ENCODE data around the gene TNNT3.
"Not testable (repeated sequence)": the region's sequence is repeated elsewhere in the genome, so short reads cannot be mapped to it uniquely, and the experiment has no call there.

The TNNT3 gene

DNA sequence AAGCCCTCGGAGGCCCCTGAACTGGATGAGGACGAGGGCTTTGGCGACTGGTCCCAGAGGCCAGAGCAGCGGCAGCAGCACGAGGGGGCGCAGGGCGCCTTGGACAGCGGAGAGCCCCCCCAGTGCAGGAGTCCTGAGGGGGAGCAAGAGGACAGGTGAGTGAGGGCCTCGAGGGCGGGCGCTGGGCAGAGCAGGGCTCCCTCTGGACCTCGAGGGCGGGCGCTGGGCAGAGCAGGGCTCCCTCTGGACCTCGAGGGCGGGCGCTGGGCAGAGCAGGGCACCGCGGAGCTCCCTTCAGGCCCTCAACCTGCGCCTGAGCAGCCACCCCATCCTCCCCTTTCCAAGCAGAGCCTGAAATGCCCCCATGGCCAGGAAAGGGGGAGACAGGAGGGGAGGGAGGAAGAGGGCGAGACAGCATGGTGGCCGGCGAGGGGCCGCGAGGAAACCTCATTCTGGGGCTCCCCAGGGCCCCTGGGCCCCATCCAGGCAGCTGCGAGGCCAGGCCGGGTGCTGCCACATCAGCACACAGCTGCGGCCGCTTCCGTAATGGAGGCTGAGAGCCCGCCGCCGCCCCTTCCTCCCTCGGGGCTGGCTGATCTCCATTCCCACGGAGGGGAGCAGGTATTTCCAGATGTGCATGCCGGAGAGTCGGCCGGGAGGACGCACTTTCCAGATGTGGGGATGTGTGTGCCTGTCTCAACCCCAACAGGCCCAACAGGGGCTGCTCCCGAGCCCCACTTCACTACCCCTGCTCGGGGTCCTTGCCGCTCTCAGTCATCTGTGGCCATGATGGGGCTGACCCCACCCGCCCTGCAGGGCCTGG, 37.9 kb upstream of the TNNT3 start:
- in situ Hi-C loops (cut with HindIII; ENCODE audit: low pct_ligation_motif_present, low sequenced_read_pairs): no loop called here
- H3K4me3 ChIP-seq (ENCODE audit: low read depth, low read length): no peak overlapping the region
- no peaks in the 10 kb centered on the region for H3K27me3 ChIP-seq (replicated peaks)
- no peaks in the 10 kb centered on the region for H3K36me3 ChIP-seq (replicated peaks)
- TF ChIP-seq, protein P1, sequence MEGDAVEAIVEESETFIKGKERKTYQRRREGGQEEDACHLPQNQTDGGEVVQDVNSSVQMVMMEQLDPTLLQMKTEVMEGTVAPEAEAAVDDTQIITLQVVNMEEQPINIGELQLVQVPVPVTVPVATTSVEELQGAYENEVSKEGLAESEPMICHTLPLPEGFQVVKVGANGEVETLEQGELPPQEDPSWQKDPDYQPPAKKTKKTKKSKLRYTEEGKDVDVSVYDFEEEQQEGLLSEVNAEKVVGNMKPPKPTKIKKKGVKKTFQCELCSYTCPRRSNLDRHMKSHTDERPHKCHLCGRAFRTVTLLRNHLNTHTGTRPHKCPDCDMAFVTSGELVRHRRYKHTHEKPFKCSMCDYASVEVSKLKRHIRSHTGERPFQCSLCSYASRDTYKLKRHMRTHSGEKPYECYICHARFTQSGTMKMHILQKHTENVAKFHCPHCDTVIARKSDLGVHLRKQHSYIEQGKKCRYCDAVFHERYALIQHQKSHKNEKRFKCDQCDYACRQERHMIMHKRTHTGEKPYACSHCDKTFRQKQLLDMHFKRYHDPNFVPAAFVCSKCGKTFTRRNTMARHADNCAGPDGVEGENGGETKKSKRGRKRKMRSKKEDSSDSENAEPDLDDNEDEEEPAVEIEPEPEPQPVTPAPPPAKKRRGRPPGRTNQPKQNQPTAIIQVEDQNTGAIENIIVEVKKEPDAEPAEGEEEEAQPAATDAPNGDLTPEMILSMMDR (IDR thresholded peaks at IDR 0.05; ENCODE audit: low read depth, low read length, missing control alignments): no peak
- no peak for DNase-seq
- H3K27ac ChIP-seq: no peak overlapping the region

DNA sequence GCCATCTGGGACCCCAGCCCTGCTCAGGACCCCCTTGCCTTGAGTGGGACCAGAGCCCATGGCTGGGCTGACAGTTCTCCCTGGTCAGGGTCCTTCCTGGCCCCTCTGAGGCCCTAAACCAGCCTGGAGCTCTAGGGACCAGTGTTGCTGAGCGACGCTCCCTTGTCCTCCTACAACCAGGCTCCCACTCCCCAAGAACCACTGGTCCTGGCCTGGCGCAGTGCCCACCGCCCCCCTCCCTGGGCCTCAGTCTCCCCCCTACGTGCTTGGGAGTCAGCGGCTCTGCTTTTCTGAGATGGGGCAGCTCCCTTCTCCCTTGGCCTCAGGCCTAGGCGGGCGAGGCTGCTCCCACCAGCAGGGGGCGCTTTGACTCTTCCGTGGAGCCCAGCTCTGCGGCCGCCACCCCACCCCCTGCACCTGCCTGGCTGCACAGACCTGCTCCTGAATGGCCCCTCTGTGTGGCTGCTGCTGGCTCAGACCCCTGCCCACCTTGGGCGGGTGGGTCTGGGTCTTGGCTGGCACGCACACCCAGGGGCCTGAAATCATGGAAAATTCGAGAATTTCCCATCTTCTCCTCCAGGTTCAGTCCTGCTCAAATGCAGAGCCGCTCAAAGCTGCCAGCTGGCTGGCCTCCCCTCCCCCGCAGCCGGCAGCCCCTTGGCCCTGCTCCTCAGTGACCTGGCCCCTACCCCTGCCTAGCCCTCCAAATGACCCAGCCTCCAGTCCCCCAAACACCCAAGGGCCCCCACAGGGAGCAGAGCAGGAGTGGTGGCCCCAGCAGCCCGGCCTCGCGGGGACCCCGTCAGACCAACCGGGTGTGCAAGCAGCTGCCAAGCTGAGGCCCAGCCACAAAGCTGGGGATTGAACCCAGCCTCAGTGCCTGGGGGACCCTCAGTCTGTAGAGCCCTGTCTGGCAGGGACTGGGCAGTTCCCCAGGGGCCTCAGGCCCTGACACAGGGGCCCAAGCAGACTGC, 37.0 kb upstream of the TNNT3 start:
- no peaks in the 10 kb centered on the region for H3K36me3 ChIP-seq (replicated peaks)
- H3K4me3 ChIP-seq (ENCODE audit: low read depth, low read length): no peak overlapping the region
- TF ChIP-seq, protein P1 (IDR thresholded peaks at IDR 0.05; ENCODE audit: low read depth, low read length, missing control alignments): peak; percentile 96
- H3K27me3 ChIP-seq (replicated peaks): no peaks in the 10 kb centered on the region
- DNase-seq: peak; percentile 41
- in situ Hi-C loops (cut with HindIII; ENCODE audit: low pct_ligation_motif_present, low sequenced_read_pairs): no loop called here
- no peak overlapping the region for H3K27ac ChIP-seq

- TF ChIP-seq, protein P1 (IDR thresholded peaks at IDR 0.05; ENCODE audit: low read depth, low read length, missing control alignments): no peak
- H3K36me3 ChIP-seq (replicated peaks): no peaks in the 10 kb centered on the region
- no peak overlapping the region for H3K27ac ChIP-seq
- in situ Hi-C loops (cut with HindIII; ENCODE audit: low pct_ligation_motif_present, low sequenced_read_pairs): no loop called here
- H3K4me3 ChIP-seq (ENCODE audit: low read depth, low read length): no peak overlapping the region
- H3K27me3 ChIP-seq (replicated peaks): no peaks in the 10 kb centered on the region
- no peak for DNase-seq
Observed at GRCh38 chr11:1883346-1884302, 35.9 kb upstream of the TNNT3 start.

DNA sequence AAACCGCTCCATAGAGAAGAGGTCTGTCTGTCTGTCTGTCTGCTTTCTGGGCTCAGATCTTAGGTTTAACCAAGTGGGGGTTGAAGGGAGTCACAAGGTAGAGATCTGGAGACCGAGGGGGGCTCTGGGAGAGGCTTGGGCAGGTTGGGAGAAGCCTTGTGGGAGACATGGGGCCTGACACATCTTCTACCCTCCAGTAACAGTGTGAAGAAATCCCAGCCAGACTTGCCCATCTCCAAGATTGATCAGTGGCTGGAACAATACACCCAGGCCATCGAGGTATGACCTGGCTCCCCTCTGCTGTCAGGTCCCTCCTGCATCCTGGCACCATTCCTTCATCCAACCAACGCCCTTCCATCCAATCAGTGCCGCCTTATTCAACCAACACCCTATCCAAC, 35.2 kb upstream of the TNNT3 start:
- DNase-seq: no peak

GRCh38 chr11:1886551-1886950, 33.0 kb upstream of the TNNT3 start:
- DNase-seq; H3K27me3 ChIP-seq (replicated peaks); H3K4me3 ChIP-seq (ENCODE audit: low read depth, low read length); in situ Hi-C loops (cut with HindIII; ENCODE audit: low pct_ligation_motif_present, low sequenced_read_pairs); H3K27ac ChIP-seq; H3K36me3 ChIP-seq (replicated peaks): not testable (repeated sequence)

More for the DNA sequence above, 35.2 kb upstream of the TNNT3 start:
- H3K36me3 ChIP-seq (replicated peaks): no peaks in the 10 kb centered on the region
- in situ Hi-C loops (cut with HindIII; ENCODE audit: low pct_ligation_motif_present, low sequenced_read_pairs): no loop called here
- H3K27ac ChIP-seq: no peak overlapping the region
- no peak overlapping the region for H3K4me3 ChIP-seq (ENCODE audit: low read depth, low read length)
- TF ChIP-seq, protein P1 (IDR thresholded peaks at IDR 0.05; ENCODE audit: low read depth, low read length, missing control alignments): no peak
- H3K27me3 ChIP-seq (replicated peaks): no peaks in the 10 kb centered on the region

All from brain microvascular endothelial cell (primary cell).